Endodermal cell (in vitro differentiated cells): ENCODE measurements around the gene MRC2. TPM values are rescaled to one million over a fixed set of nuclear protein-coding genes. Genes with fewer than 3 reads are reported as not detected.
A peak's percentile ranks its signal among the peaks of the same experiment; 100 is the strongest.

Source experiments
- DNase-seq: peaks from one replicate; pipeline ENCODE4 v3.0.0-alpha.2; 2017
- H3K27ac ChIP-seq: 2 replicates; pipeline ENCODE4 v1.5.1; 2013; ENCODE audit warnings: mild to moderate bottlenecking, low read depth, low read length, moderate library complexity
- H3K27me3 ChIP-seq: 2 replicates; pipeline ENCODE4 v1.6.1; 2013; ENCODE audit warnings: mild to moderate bottlenecking, low read length, moderate library complexity; ENCODE audit not compliant: insufficient read depth, control insufficient read depth, poor library complexity, severe bottlenecking
- H3K36me3 ChIP-seq: 2 replicates; pipeline ENCODE4 v1.7.0; 2013; ENCODE audit warnings: mild to moderate bottlenecking, low read length, moderate library complexity; ENCODE audit not compliant: control insufficient read depth, insufficient read depth
- H3K4me1 ChIP-seq: one replicate; pipeline ENCODE4 v1.7.0; 2013; ENCODE audit warnings: low read length; ENCODE audit not compliant: control insufficient read depth, insufficient read depth
- H3K4me3 ChIP-seq: 2 replicates; pipeline ENCODE4 v1.5.1; 2013; ENCODE audit warnings: mild to moderate bottlenecking, low read length, moderate library complexity
- H3K9ac ChIP-seq: 2 replicates; pipeline ENCODE4 v1.6.1; 2013; ENCODE audit warnings: mild to moderate bottlenecking, low read length, moderate library complexity; ENCODE audit not compliant: poor library complexity, severe bottlenecking; ENCODE audit errors: extremely low read depth
- H3K9me3 ChIP-seq: 2 replicates; pipeline ENCODE4 v1.6.1; 2013; ENCODE audit warnings: mild to moderate bottlenecking, low read length, moderate library complexity; ENCODE audit not compliant: control insufficient read depth
- H3K27ac Mint-ChIP-seq: 2 replicates; pipeline ENCODE4 v1.8.0; 2020; ENCODE audit warnings: mixed read lengths
- H3K27me3 Mint-ChIP-seq: 2 replicates; pipeline ENCODE4 v1.8.0; 2021; ENCODE audit warnings: mild to moderate bottlenecking, mixed read lengths; ENCODE audit not compliant: insufficient read depth
- H3K36me3 Mint-ChIP-seq: 2 replicates; pipeline ENCODE4 v1.8.0; 2020; ENCODE audit warnings: low read depth, mixed read lengths
- H3K4me1 Mint-ChIP-seq: 2 replicates; pipeline ENCODE4 v1.8.0; 2020; ENCODE audit warnings: mixed read lengths
- H3K4me3 Mint-ChIP-seq: 2 replicates; pipeline ENCODE4 v1.8.0; 2020; ENCODE audit warnings: mild to moderate bottlenecking, moderate library complexity, mixed read lengths
- H3K9me3 Mint-ChIP-seq: 2 replicates; pipeline ENCODE4 v1.8.0; 2020; ENCODE audit warnings: mild to moderate bottlenecking, mixed read lengths
- CTCF ChIP-seq: fragments of 200-600 bp; sonication (generic); conservative IDR thresholded peaks from 2 replicates; pipeline ENCODE4 v1.5.0; 2021; ENCODE audit warnings: antibody characterized with exemption, mild to moderate bottlenecking
- WGBS, 2 experiments: methylation state at CpG; one replicate each; pipeline versions ENCODE4 v1.1.5 to v1.1.7; 2013; ENCODE audit warnings: missing lambda C conversion rate in 2 of 2, mixed read lengths in 1 of 2; ENCODE audit not compliant: insufficient coverage in 1 of 2, insufficient read length in 1 of 2; 5-methylcytosine and 5-hydroxymethylcytosine counted together
- total RNA-seq, 2 donors: library from RNA; stranded (reverse); fragmentation: NEBNext Ultra II Directional in 1 of 2; extraction: Animal tissue kit (Norgen Biotek cat#: 25700) in 1 of 2; gene quantifications; 2 replicates in 1 of 2; 3 replicates in 1 of 2; pipeline ENCODE4 v1.2.1, GENCODE V29; 2021

The MRC2 gene
- total RNA-seq, 2 donors from 2014 or later, result 103 to 165 TPM

GRCh38 chr17:62679866-62680377 lies 52.5 kb downstream of the MRC2 start:
- Histone ChIP-seq H3K9me3 (peaks cover 6% of the 10 kb centered on the region), H3K9ac (no peak overlapping the region), H3K4me1 (no peaks in the 10 kb centered on the region), H3K27ac (no peak overlapping the region), H3K27me3 (no peaks in the 10 kb centered on the region), H3K4me3 (no peak overlapping the region), H3K36me3 (peaks cover 60% of the 10 kb centered on the region)
- Mint-ChIP-seq H3K27me3 (no peaks in the 10 kb centered on the region), H3K9me3 (peaks cover 6% of the 10 kb centered on the region), H3K27ac (no peak overlapping the region), H3K36me3 (peaks cover 63% of the 10 kb centered on the region), H3K4me3 (no peak overlapping the region), H3K4me1 (no peaks in the 10 kb centered on the region)
- DNase-seq, result peak; percentile 75
- 92 to 97% methylated on average over 15 to 37 of the region's 37 CpGs for WGBS, 2 experiments
- no peak for TF ChIP-seq CTCF

GRCh38 chr17:62680541-62681052 lies 53.1 kb downstream of the MRC2 start:
- peak; percentile 43 for DNase-seq
- H3K36me3 Mint-ChIP-seq, result peaks cover 69% of the 10 kb centered on the region
- H3K9ac ChIP-seq, result no peak overlapping the region

GRCh38 chr17:62681061-62681938 lies 53.8 kb downstream of the MRC2 start:
- Mint-ChIP-seq H3K4me3 (no peak overlapping the region), H3K9me3 (peaks cover 14% of the 10 kb centered on the region), H3K27ac (no peak overlapping the region), H3K4me1 (no peaks in the 10 kb centered on the region), H3K36me3 (peaks cover 69% of the 10 kb centered on the region), H3K27me3 (no peaks in the 10 kb centered on the region)
- no peaks in the 10 kb centered on the region for H3K4me1 ChIP-seq
- no peaks in the 10 kb centered on the region for H3K27me3 ChIP-seq
- H3K4me3 ChIP-seq, result no peak overlapping the region
- H3K36me3 ChIP-seq, result peaks cover 57% of the 10 kb centered on the region
- WGBS, 2 experiments, result 94 to 97% methylated on average over 14 to 17 of the region's 17 CpGs
- no peak for TF ChIP-seq CTCF
- no peak overlapping the region for H3K9ac ChIP-seq
- peaks cover 15% of the 10 kb centered on the region for H3K9me3 ChIP-seq
- H3K27ac ChIP-seq, result no peak overlapping the region
- DNase-seq, result peak; percentile 48

More at GRCh38 chr17:62680541-62681052, 53.1 kb downstream of the MRC2 start:
- H3K27me3 ChIP-seq, result no peaks in the 10 kb centered on the region
- H3K4me1 Mint-ChIP-seq, result no peaks in the 10 kb centered on the region
- H3K9me3 Mint-ChIP-seq, result peaks cover 10% of the 10 kb centered on the region
- no peaks in the 10 kb centered on the region for H3K27me3 Mint-ChIP-seq
- H3K9me3 ChIP-seq, result peaks cover 11% of the 10 kb centered on the region
- 94 to 98% methylated on average over 29 to 36 of the region's 36 CpGs for WGBS, 2 experiments
- peaks cover 60% of the 10 kb centered on the region for H3K36me3 ChIP-seq
- H3K4me3 ChIP-seq, result no peak overlapping the region
- no peaks in the 10 kb centered on the region for H3K4me1 ChIP-seq
- H3K27ac Mint-ChIP-seq, result no peak overlapping the region
- TF ChIP-seq CTCF, result no peak
- H3K4me3 Mint-ChIP-seq, result no peak overlapping the region
- no peak overlapping the region for H3K27ac ChIP-seq
